ENCODE measurements around the gene IQCH. TPM values are rescaled to one million over a fixed set of nuclear protein-coding genes. Genes with fewer than 3 reads are reported as not detected.

Gene IQCH
- total and polyA plus RNA-seq, 2 of the 4 experiments (the other 2 are of a cell fraction): 0.60 to 2.5 TPM

GRCh38 chr15:67474405-67475110 is 220.0 kb downstream of the IQCH start:
- in situ Hi-C loops (cut with MboI; ENCODE audit: low sequenced_read_pairs): no loop called here
- BruUV-seq (replicated peaks): no TSS peak
- intact Hi-C loops (cut with micrococcal nuclease): no loop called here

More at GRCh38 chr15:67474405-67475110, 220.0 kb downstream of the IQCH start:
- H2BK20ac ChIP-seq (ENCODE audit: low read depth, low read length): no peak overlapping the region
- no peaks in the 10 kb centered on the region for H3K79me1 ChIP-seq (ENCODE audit: low read depth in 1 of 2, low read length in 2 of 2)
- no peak overlapping the region for H2BK5ac ChIP-seq (ENCODE audit: low read depth, low read length, poor library complexity, severe bottlenecking)
- H3K18ac ChIP-seq (ENCODE audit: low read depth, low read length): no peak overlapping the region
- TF ChIP-seq, protein P1, sequence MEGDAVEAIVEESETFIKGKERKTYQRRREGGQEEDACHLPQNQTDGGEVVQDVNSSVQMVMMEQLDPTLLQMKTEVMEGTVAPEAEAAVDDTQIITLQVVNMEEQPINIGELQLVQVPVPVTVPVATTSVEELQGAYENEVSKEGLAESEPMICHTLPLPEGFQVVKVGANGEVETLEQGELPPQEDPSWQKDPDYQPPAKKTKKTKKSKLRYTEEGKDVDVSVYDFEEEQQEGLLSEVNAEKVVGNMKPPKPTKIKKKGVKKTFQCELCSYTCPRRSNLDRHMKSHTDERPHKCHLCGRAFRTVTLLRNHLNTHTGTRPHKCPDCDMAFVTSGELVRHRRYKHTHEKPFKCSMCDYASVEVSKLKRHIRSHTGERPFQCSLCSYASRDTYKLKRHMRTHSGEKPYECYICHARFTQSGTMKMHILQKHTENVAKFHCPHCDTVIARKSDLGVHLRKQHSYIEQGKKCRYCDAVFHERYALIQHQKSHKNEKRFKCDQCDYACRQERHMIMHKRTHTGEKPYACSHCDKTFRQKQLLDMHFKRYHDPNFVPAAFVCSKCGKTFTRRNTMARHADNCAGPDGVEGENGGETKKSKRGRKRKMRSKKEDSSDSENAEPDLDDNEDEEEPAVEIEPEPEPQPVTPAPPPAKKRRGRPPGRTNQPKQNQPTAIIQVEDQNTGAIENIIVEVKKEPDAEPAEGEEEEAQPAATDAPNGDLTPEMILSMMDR (conservative IDR thresholded peaks at IDR 0.05; ENCODE audit: low read depth, low read length): no peak
- TF ChIP-seq RFX5 (IDR thresholded peaks at IDR 0.05; ENCODE audit: low read depth, low read length) (no peak), CEBPB (IDR thresholded peaks at IDR 0.05; ENCODE audit: low read depth, low read length) (no peak)
- no peak overlapping the region for H4K8ac ChIP-seq (ENCODE audit: low read depth in 2 of 2, low read length in 2 of 2)
- H3K9me3 ChIP-seq (ENCODE audit: control insufficient read depth, insufficient read depth, low read length): no peaks in the 10 kb centered on the region
- H2BK15ac ChIP-seq (ENCODE audit: low read depth, low read length): no peak overlapping the region
- H3K27ac ChIP-seq (ENCODE audit: insufficient read depth, low read length): no peak overlapping the region
- no CpG with 5 or more reads among the region's 5 CpGs for WGBS, 2 experiments (ENCODE audit: extremely low coverage in 2 of 2, insufficient read length in 1 of 2)
- no peak overlapping the region for H4K5ac ChIP-seq (ENCODE audit: low read depth, low read length)
- no peak overlapping the region for H2AFZ ChIP-seq (replicated peaks; ENCODE audit: low read length, poor library complexity)
- no peak overlapping the region for H3K4me2 ChIP-seq (ENCODE audit: low read depth, low read length)
- H3K56ac ChIP-seq (ENCODE audit: extremely low read depth, insufficient read depth, low read length): no peak overlapping the region
- H2AK5ac ChIP-seq (ENCODE audit: low read depth, low read length): no peak overlapping the region
- no peaks in the 10 kb centered on the region for H4K20me1 ChIP-seq (ENCODE audit: insufficient read depth, low read length)
- H3K27me3 ChIP-seq (ENCODE audit: control insufficient read depth, insufficient read depth, low read length): peaks cover 4% of the 10 kb centered on the region; the same call in 1 of the 2 replicates
- no peak overlapping the region for H3K14ac ChIP-seq (replicated peaks; ENCODE audit: low read depth, low read length)
- no peaks in the 10 kb centered on the region for H3K36me3 ChIP-seq (ENCODE audit: control insufficient read depth, insufficient read depth, low read length)
- ChIA-PET POLR2A (ENCODE audit: unreplicated experiment) (interaction anchor here (0.5 kb wide), 1 partner anchor 149 kb away, joined by 6 read pairs; no protein-coding TSS in a partner anchor), CTCF (no interaction called here)
- peaks cover 5% of the 10 kb centered on the region for H3K4me1 ChIP-seq (ENCODE audit: control insufficient read depth, insufficient read depth, low read length)
- H3K4ac ChIP-seq (ENCODE audit: low read depth, low read length): no peak overlapping the region
- no peak overlapping the region for H4K91ac ChIP-seq (ENCODE audit: insufficient read depth, low read depth, low read length)
- DNase-seq (no peak), ATAC-seq (ENCODE audit: low read depth) (no peak)
- H3K9ac ChIP-seq (ENCODE audit: low read depth, low read length): no peak overlapping the region
- H3K4me3 ChIP-seq (ENCODE audit: insufficient read depth, low read depth, low read length): no peak overlapping the region
- no peak overlapping the region for H2BK120ac ChIP-seq (ENCODE audit: low read depth, low read length)
- no peak overlapping the region for H3K23ac ChIP-seq (ENCODE audit: low read depth, low read length)
- dilution Hi-C loops (cut with HindIII; ENCODE audit: low sequenced_read_pairs, unreplicated experiment): no loop called here
- no peak overlapping the region for H2AK9ac ChIP-seq (replicated peaks; ENCODE audit: low read depth, low read length, poor library complexity)
- H3K9me1 ChIP-seq (ENCODE audit: insufficient read depth, low read length): peaks cover 3% of the 10 kb centered on the region; the same call in 1 of the 2 replicates
